Panc1 (cell line): ENCODE results near the gene CHDH. TPM values are rescaled to one million over a fixed set of nuclear protein-coding genes. Genes with fewer than 3 reads are reported as not detected.

ENCODE experiments used
- ATAC-seq: fragments of 200-7000 bp; cut with Tn5 transposase; 2 replicates; pipeline ENCODE4 v1.9.1; 2020; ENCODE audit warnings: mild to moderate bottlenecking, moderate library complexity
- BruUV-seq: library from RNA; stranded (reverse); fragments of 400-500 nt; replicated peaks from 2 replicates; lab custom pipeline; 2021; lab: Mats Ljungman, UMichigan
- CTCF ChIA-PET: fragments of 300-600 bp; sonication (Branson Sonifier 250); formaldehyde crosslinking; loops from one replicate; lab custom pipeline; 2022; ENCODE audit warnings: antibody characterized with exemption; lab: Charles Lee
- POLR2A ChIA-PET: fragments of 300-600 bp; sonication (Branson Sonifier 250); formaldehyde crosslinking; loops from one replicate; lab custom pipeline; 2022; ENCODE audit warnings: antibody characterized with exemption; lab: Charles Lee
- DNase-seq: peaks from one replicate; pipeline ENCODE4 v3.0.0-alpha.2; 2010; ENCODE audit warnings: low read depth, low spot score
- H3K27ac ChIP-seq: 2 replicates; pipeline ENCODE4 v1.5.1; 2011; ENCODE audit warnings: mild to moderate bottlenecking, low read length, inconsistent platforms
- H3K27me3 ChIP-seq: fragments of 200-500 bp; sonication (Bioruptor generic); 2 replicates; pipeline ENCODE4 v1.6.0; 2014; ENCODE audit warnings: low read length, inconsistent platforms; ENCODE audit not compliant: control insufficient read depth, insufficient read depth
- H3K36me3 ChIP-seq: fragments of 200-500 bp; sonication (Bioruptor generic); 2 replicates; pipeline ENCODE4 v1.5.1; 2014; ENCODE audit warnings: inconsistent platforms, mild to moderate bottlenecking, low read length, moderate library complexity; ENCODE audit not compliant: control insufficient read depth, insufficient read depth
- H3K4me1 ChIP-seq: 2 replicates; pipeline ENCODE4 v1.5.1; 2011; ENCODE audit warnings: inconsistent platforms, mild to moderate bottlenecking, low read length, moderate library complexity; ENCODE audit not compliant: control insufficient read depth, insufficient read depth
- H3K4me3 ChIP-seq, 2 experiments: 2 replicates each; pipeline ENCODE4 v1.5.1; 2011 to 2012; ENCODE audit warnings: low read depth in 2 of 2, low read length in 2 of 2, mild to moderate bottlenecking in 2 of 2, inconsistent platforms in 1 of 2, moderate library complexity in 1 of 2
- H3K9me3 ChIP-seq: fragments of 200-500 bp; sonication (Bioruptor generic); 2 replicates; pipeline ENCODE4 v1.5.1; 2014; ENCODE audit warnings: low read depth, mild to moderate bottlenecking, inconsistent platforms, low read length, moderate library complexity; ENCODE audit not compliant: control insufficient read depth, insufficient read depth
- CTCF ChIP-seq: fragments of 450-650 bp; IDR thresholded peaks from 2 replicates; pipeline ENCODE4 v1.5.1; 2017; ENCODE audit warnings: mild to moderate bottlenecking
- POLR2AphosphoS5 ChIP-seq: IDR thresholded peaks from 2 replicates; pipeline ENCODE4 v1.6.1; 2012; ENCODE audit warnings: mild to moderate bottlenecking, low read depth, low read length, moderate library complexity
- REST ChIP-seq, 2 experiments: IDR thresholded peaks; 2 replicates each; pipeline ENCODE4 v1.6.1; 2011 to 2012; ENCODE audit warnings: low read depth in 2 of 2, control low read depth in 1 of 2, low read length in 1 of 2, mild to moderate bottlenecking in 1 of 2, moderate library complexity in 1 of 2; ENCODE audit not compliant: insufficient read depth in 1 of 2
- SIN3A ChIP-seq: IDR thresholded peaks from 2 replicates; pipeline ENCODE4 v1.6.1; 2012; ENCODE audit warnings: low read depth, mild to moderate bottlenecking, low read length, moderate library complexity, borderline replicate concordance; ENCODE audit not compliant: insufficient read depth
- TCF7L2 ChIP-seq: IDR thresholded peaks from 2 replicates; pipeline ENCODE4 v1.6.1; 2011; ENCODE audit warnings: mild to moderate bottlenecking, low read depth, low read length, inconsistent platforms
- in situ Hi-C: cut with HindIII; loops from 2 replicates; pipeline ENCODE4 v1.10.0; 2016; ENCODE audit warnings: low sequenced_read_pairs, low pct_unique_long_range_greater_than_20kb
- intact Hi-C: fragments of 100-400 bp; cut with micrococcal nuclease; formaldehyde crosslinking; loops from one replicate; pipeline ENCODE4 v1.10.0; 2022; ENCODE audit not compliant: unreplicated experiment
- total RNA-seq: library from RNA; stranded (reverse); gene quantifications from one replicate; pipeline ENCODE4 v1.2.1, GENCODE V29; 2021; ENCODE audit not compliant: unreplicated experiment

CHDH gene
- total RNA-seq, 1 experiment from 2014 or later, result 24.1 TPM

GRCh38 chr3:53811143-53811927 lies 34.9 kb downstream of the CHDH start:
- H3K9me3 ChIP-seq, result no peaks in the 10 kb centered on the region
- CTCF ChIA-PET, result interaction anchor here (0.6 kb wide), 1 partner anchor 436 kb away, joined by 6 read pairs; no protein-coding TSS in a partner anchor
- POLR2A ChIA-PET, result no interaction called here
- H3K27ac ChIP-seq, result no peak overlapping the region
- H3K36me3 ChIP-seq, result no peaks in the 10 kb centered on the region
- intact Hi-C loops (no loop called here), in situ Hi-C loops (no loop called here)
- TF ChIP-seq SIN3A (no peak), REST (IDR thresholded peaks at IDR 0.05; ENCODE audit: insufficient read depth in 1 of 2, low read depth in 2 of 2, low read length in 1 of 2) (no peak), CTCF (no peak), TCF7L2 (no peak), POLR2AphosphoS5 (no peak)
- BruUV-seq, result no TSS peak
- H3K4me3 ChIP-seq, result no peak overlapping the region
- DNase-seq, result no peak
- H3K4me1 ChIP-seq, result no peaks in the 10 kb centered on the region
- ATAC-seq, result no peak
- no peaks in the 10 kb centered on the region for H3K27me3 ChIP-seq

GRCh38 chr3:53809764-53810400 lies 36.3 kb downstream of the CHDH start:
- ChIA-PET POLR2A (no interaction called here), CTCF (no interaction called here)
- H3K27me3 ChIP-seq, result no peaks in the 10 kb centered on the region
- no TSS peak for BruUV-seq
- no peaks in the 10 kb centered on the region for H3K9me3 ChIP-seq
- in situ Hi-C loops, result no loop called here
- no peak overlapping the region for H3K4me3 ChIP-seq
- H3K36me3 ChIP-seq, result no peaks in the 10 kb centered on the region
- intact Hi-C loops, result no loop called here
- no peak for DNase-seq
- TF ChIP-seq CTCF (no peak), REST (IDR thresholded peaks at IDR 0.05; ENCODE audit: insufficient read depth in 1 of 2, low read depth in 2 of 2, low read length in 1 of 2) (no peak), SIN3A (no peak), TCF7L2 (no peak), POLR2AphosphoS5 (no peak)
- peaks cover 4% of the 10 kb centered on the region for H3K4me1 ChIP-seq
- H3K27ac ChIP-seq, result no peak overlapping the region
- ATAC-seq, result no peak
